Fibroblast of mammary gland (primary cell): ENCODE measurements around the gene SYN1.

Experiments used
- DNase-seq: peaks from one replicate; pipeline ENCODE4 v3.0.0-alpha.2; 2010; ENCODE audit warnings: low read depth
- H3K4me3 ChIP-seq: 2 replicates; pipeline ENCODE4 v1.5.1; 2011; ENCODE audit warnings: low read depth, mild to moderate bottlenecking, low read length, moderate library complexity; ENCODE audit not compliant: control insufficient read depth
- CTCF ChIP-seq: conservative IDR thresholded peaks from 2 replicates; pipeline ENCODE4 v1.5.1; 2011; ENCODE audit warnings: low read depth, low read length, inconsistent platforms; ENCODE audit not compliant: control insufficient read depth, insufficient read depth

SYN1 gene

DNA sequence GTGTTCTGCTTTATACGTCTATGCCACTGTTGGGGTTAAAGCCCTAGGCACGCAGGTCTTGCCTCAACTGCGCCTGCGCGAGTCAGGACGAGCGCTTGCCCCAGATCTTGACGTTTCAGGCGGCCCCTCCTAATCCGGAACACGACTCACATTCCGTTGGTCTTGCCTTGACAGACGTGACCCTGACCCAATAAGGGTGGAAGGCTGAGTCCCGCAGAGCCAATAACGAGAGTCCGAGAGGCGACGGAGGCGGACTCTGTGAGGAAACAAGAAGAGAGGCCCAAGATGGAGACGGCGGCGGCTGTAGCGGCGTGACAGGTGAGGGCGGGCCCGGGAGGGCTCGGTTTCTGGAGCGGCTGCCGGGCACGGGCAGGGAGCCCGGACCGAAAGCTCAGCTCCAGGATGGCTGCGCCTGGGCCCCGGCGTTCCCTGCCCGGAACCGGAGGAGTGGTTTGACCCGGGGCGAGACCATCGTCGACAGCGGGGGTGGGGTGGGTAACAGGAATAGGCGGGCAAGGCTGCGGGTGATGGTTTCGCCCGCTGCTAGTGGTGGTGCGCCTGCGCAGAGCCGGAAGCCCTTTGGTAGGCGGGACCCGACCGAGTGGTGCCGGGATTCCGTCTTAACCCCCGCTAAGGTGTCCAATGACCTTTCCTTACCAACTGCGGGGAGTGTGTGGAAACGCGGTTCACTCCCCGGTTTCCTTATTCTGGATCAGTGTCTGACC is 58.6 kb downstream of the SYN1 start, which contains the start of gene ARAF:
TSS of gene ARAF (plus strand) at position 272 of the 725 bp plus-strand sequence. CDS start 1,763 bp downstream, outside the sequence.
- TF ChIP-seq CTCF, result no peak
- H3K4me3 ChIP-seq, result peak within 1 kb of the TSS; percentile 72
- peak; percentile 99 for DNase-seq

- DNase-seq, result no peak
- TF ChIP-seq CTCF, result no peak
- H3K4me3 ChIP-seq, result peak overlapping the region; percentile 72
Measured at GRCh38 chrX:47560179-47560933, 59.3 kb downstream of the SYN1 start.

- TF ChIP-seq CTCF, result no peak
- DNase-seq, result no peak
- no peak overlapping the region for H3K4me3 ChIP-seq
Measured at GRCh38 chrX:47558436-47558835, 61.2 kb downstream of the SYN1 start.

DNA sequence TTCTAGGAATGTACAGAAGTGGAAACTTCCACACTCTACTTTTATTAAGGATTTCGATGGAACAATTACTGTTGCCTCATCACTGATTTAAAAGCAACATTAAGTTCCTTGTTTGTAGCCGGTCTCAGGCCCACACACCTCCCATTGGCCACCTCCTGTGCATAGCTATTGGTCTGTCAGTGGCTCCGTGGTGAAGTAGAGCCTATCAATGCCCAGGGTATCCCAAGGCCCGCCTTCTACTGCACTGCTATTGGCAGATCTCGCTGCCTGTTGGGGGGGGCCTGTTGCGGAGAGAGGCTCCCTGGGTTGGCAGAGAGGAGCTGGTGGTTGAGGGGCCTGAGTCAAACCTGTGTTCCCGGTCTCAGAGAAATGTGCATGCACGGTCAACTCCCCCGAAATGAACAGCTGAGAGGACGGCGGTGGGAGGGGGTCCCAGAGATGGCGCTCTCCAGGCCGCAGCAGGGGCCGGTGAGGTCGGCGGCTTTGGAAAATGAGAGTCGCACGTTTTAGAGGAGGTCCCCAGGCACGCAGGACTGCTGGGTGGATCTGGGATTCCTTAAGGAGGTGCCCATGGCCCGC is 63.5 kb downstream of the SYN1 start:
- DNase-seq, result peak; percentile 93
- TF ChIP-seq CTCF, result no peak
- H3K4me3 ChIP-seq, result peak overlapping the region; percentile 51

- TF ChIP-seq CTCF, result no peak
- no peak overlapping the region for H3K4me3 ChIP-seq
- no peak for DNase-seq
Measured at GRCh38 chrX:47543496-47543895, 76.2 kb downstream of the SYN1 start.

GRCh38 chrX:47540754-47541538 is 78.7 kb downstream of the SYN1 start:
- peak; percentile 57 for TF ChIP-seq CTCF
- H3K4me3 ChIP-seq, result no peak overlapping the region
- peak; percentile 91 for DNase-seq
